ENCODE data around the gene ANG.

ANG gene

GRCh38 chr14:20668969-20669368 is 19.6 kb upstream of the ANG start (continued):
- TF ChIP-seq GFI1B (tag by site-specific recombination; IDR thresholded peaks at IDR 0.05) (no peak), ZNF473 (tag by site-specific recombination; IDR thresholded peaks at IDR 0.05) (no peak), TRIM28 (IDR thresholded peaks at IDR 0.05; ENCODE audit: borderline replicate concordance, low read length) (no peak), GLI2 (tag by site-specific recombination; IDR thresholded peaks at IDR 0.05; ENCODE audit: borderline replicate concordance, low read depth) (no peak), ZNF555 (tag by site-specific recombination; conservative IDR thresholded peaks at IDR 0.05) (no peak), ZFP3 (tag by site-specific recombination; IDR thresholded peaks at IDR 0.05; ENCODE audit: low read depth) (no peak)
- TF ChIP-seq, protein P1, sequence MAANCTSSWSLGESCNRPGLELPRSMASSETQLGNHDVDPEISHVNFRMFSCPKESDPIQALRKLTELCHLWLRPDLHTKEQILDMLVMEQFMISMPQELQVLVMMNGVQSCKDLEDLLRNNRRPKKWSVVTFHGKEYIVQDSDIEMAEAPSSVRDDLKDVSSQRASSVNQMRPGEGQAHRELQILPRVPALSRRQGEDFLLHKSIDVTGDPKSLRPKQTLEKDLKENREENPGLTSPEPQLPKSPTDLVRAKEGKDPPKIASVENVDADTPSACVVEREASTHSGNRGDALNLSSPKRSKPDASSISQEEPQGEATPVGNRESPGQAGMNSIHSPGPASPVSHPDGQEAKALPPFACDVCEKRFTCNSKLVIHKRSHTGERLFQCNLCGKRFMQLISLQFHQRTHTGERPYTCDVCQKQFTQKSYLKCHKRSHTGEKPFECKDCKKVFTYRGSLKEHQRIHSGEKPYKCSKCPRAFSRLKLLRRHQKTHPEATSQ (tag by site-specific recombination; IDR thresholded peaks at IDR 0.05) = no peak

DNA sequence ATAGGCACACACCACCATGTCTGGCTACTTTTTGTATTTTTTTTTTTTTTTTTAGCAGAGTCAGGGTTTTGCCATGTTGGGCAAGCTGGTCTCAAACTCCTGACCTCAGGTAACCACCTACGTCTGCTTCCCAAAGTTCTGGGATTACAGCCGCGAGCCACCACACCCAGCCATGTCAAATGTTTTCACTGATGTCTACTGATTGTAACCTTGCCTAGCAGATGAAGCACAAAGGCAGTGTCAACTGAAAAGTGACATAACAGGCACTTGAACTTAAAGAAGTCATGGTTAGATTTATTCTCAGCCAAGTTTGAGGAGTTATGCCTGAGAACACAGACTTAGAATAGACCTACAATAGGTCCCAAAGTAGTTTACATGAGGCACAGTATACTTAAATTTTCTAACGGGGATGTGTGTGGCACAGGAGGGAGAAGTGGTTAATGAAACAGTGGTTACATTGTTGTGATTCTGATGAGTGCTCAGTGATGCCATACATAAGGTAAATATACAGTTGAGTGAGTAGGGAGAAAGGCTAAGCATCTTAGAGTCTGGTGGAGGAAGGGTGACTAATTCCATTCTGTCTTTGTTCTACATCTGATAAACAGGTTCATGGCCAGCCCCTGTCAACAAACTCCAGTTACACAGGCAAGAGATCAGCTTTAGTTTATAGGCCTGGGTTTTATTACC is 16.8 kb upstream of the ANG start:
- no peak overlapping the region for H3K27ac ChIP-seq (ENCODE audit: extremely low read depth, low read depth, low read length)

DNA sequence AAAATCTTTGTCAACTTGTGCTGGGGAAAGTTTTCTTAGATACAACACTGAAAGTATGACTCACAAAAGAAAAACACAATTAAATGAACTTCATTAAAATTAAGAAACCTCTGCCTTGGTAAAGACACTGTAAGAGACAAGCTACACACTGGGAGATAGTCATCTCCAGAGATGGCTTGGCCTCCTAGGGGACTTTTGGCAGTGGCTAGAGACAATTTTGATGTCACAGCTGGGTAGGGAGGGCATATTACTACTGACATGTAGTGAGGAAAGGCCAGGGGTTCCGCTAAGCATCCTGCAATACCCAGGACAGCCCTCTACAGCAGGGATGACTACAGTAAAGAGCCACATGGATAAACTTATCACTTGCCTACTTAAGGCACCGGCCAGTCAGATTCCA is 12.9 kb upstream of the ANG start:
- Histone ChIP-seq H3K4me3 (ENCODE audit: low read depth, low read length) (no peak overlapping the region), H3K36me3 (ENCODE audit: control insufficient read depth in 2 of 2, insufficient read depth in 1 of 2, low read length in 2 of 2) (no peaks in the 10 kb centered on the region), H3K4me1 (ENCODE audit: control insufficient read depth, insufficient read depth, low read length) (peaks cover 4% of the 10 kb centered on the region; the same call in 1 of the 2 replicates), H3K27ac (ENCODE audit: extremely low read depth, low read depth, low read length) (no peak overlapping the region), H3K9me3 (ENCODE audit: control insufficient read depth, insufficient read depth, low read depth, low read length) (no peaks in the 10 kb centered on the region)
- TF ChIP-seq ZNF169 (tag by site-specific recombination; IDR thresholded peaks at IDR 0.05) (no peak), OVOL3 (tag by site-specific recombination; IDR thresholded peaks at IDR 0.05) (no peak), ZNF660 (tag by site-specific recombination; IDR thresholded peaks at IDR 0.05) (no peak), ZFP41 (tag by site-specific recombination; IDR thresholded peaks at IDR 0.05; ENCODE audit: borderline replicate concordance) (no peak), ZNF560 (tag by site-specific recombination; IDR thresholded peaks at IDR 0.05; ENCODE audit: borderline replicate concordance) (no peak)
- TF ChIP-seq, protein P2, sequence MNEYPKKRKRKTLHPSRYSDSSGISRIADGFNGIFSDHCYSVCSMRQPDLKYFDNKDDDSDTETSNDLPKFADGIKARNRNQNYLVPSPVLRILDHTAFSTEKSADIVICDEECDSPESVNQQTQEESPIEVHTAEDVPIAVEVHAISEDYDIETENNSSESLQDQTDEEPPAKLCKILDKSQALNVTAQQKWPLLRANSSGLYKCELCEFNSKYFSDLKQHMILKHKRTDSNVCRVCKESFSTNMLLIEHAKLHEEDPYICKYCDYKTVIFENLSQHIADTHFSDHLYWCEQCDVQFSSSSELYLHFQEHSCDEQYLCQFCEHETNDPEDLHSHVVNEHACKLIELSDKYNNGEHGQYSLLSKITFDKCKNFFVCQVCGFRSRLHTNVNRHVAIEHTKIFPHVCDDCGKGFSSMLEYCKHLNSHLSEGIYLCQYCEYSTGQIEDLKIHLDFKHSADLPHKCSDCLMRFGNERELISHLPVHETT (tag by site-specific recombination; IDR thresholded peaks at IDR 0.05) = no peak
- TF ChIP-seq, protein P1 (tag by site-specific recombination; IDR thresholded peaks at IDR 0.05) = no peak
- POLR2A ChIA-PET = no interaction called here
- CTCF ChIA-PET = interaction anchor here (0.5 to 0.8 kb wide), 2 partner anchors 13 to 145 kb away, joined by 3 to 5 read pairs; no protein-coding TSS in a partner anchor

More for the DNA sequence above, 16.8 kb upstream of the ANG start:
- no peaks in the 10 kb centered on the region for H3K36me3 ChIP-seq (ENCODE audit: control insufficient read depth in 2 of 2, insufficient read depth in 1 of 2, low read length in 2 of 2)
- ChIA-PET CTCF (interaction anchor here (0.7 kb wide), 1 partner anchor 209 kb away, joined by 4 read pairs; no protein-coding TSS in a partner anchor), POLR2A (no interaction called here)
- peaks cover 4% of the 10 kb centered on the region; the same call in 1 of the 2 replicates for H3K4me1 ChIP-seq (ENCODE audit: control insufficient read depth, insufficient read depth, low read length)
- H3K4me3 ChIP-seq (ENCODE audit: low read depth, low read length) = no peak overlapping the region
- H3K9me3 ChIP-seq (ENCODE audit: control insufficient read depth, insufficient read depth, low read depth, low read length) = no peaks in the 10 kb centered on the region
- TF ChIP-seq ZNF174 (tag by site-specific recombination; IDR thresholded peaks at IDR 0.05) = no peak
- TF ChIP-seq ZNF626 (tag by site-specific recombination; IDR thresholded peaks at IDR 0.05) = no peak
- 0 out of 2 replicates have a peak, but pooled peaks have one; percentile 32 for TF ChIP-seq ZNF629 (tag by site-specific recombination; IDR thresholded peaks at IDR 0.05)
- TF ChIP-seq ZNF544 (tag by site-specific recombination; IDR thresholded peaks at IDR 0.05) = no peak
- TF ChIP-seq SP3 (tag by site-specific recombination; IDR thresholded peaks at IDR 0.05) = no peak
- TF ChIP-seq ZNF830 (tag by site-specific recombination; IDR thresholded peaks at IDR 0.05; ENCODE audit: low read depth) = no peak
- TF ChIP-seq, protein P3, sequence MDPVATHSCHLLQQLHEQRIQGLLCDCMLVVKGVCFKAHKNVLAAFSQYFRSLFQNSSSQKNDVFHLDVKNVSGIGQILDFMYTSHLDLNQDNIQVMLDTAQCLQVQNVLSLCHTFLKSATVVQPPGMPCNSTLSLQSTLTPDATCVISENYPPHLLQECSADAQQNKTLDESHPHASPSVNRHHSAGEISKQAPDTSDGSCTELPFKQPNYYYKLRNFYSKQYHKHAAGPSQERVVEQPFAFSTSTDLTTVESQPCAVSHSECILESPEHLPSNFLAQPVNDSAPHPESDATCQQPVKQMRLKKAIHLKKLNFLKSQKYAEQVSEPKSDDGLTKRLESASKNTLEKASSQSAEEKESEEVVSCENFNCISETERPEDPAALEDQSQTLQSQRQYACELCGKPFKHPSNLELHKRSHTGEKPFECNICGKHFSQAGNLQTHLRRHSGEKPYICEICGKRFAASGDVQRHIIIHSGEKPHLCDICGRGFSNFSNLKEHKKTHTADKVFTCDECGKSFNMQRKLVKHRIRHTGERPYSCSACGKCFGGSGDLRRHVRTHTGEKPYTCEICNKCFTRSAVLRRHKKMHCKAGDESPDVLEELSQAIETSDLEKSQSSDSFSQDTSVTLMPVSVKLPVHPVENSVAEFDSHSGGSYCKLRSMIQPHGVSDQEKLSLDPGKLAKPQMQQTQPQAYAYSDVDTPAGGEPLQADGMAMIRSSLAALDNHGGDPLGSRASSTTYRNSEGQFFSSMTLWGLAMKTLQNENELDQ (tag by site-specific recombination; IDR thresholded peaks at IDR 0.05; ENCODE audit: low read depth) = no peak
